H9 (cell line): ENCODE data around the gene FMNL3. TPM values are rescaled to one million over a fixed set of nuclear protein-coding genes. Genes with fewer than 3 reads are reported as not detected.

ENCODE experiments used
- DNase-seq: peaks from one replicate; pipeline ENCODE4 v3.0.0-alpha.2; 2017
- H2AFZ ChIP-seq: one replicate; pipeline ENCODE4 v1.6.1; 2013; ENCODE audit warnings: mild to moderate bottlenecking, low read length, control low read depth, moderate library complexity
- H2AK5ac ChIP-seq: 2 replicates; pipeline ENCODE4 v1.6.1; 2013; ENCODE audit warnings: low read length, control low read depth, mixed read lengths; ENCODE audit not compliant: insufficient read length
- H2BK120ac ChIP-seq: one replicate; pipeline ENCODE4 v1.6.1; 2013; ENCODE audit warnings: low read depth, mild to moderate bottlenecking, low read length, control low read depth, inconsistent platforms; ENCODE audit not compliant: poor library complexity, severe bottlenecking
- H2BK12ac ChIP-seq: 2 replicates; pipeline ENCODE4 v1.6.1; 2013; ENCODE audit warnings: low read length, control low read depth, mixed read lengths, low read depth; ENCODE audit not compliant: insufficient read length
- H2BK15ac ChIP-seq: 2 replicates; pipeline ENCODE4 v1.6.1; 2013; ENCODE audit warnings: low read depth, low read length, control low read depth
- H2BK20ac ChIP-seq: one replicate; pipeline ENCODE4 v1.6.1; 2013; ENCODE audit warnings: low read depth, mild to moderate bottlenecking, low read length, control low read depth, inconsistent platforms; ENCODE audit not compliant: poor library complexity, severe bottlenecking
- H2BK5ac ChIP-seq: 2 replicates; pipeline ENCODE4 v1.6.1; 2013; ENCODE audit warnings: low read length, control low read depth, mixed read lengths; ENCODE audit not compliant: insufficient read length
- H3K14ac ChIP-seq: 2 replicates; pipeline ENCODE4 v1.6.1; 2013; ENCODE audit warnings: low read length, control low read depth; ENCODE audit not compliant: insufficient read depth
- H3K18ac ChIP-seq: 2 replicates; pipeline ENCODE4 v1.6.1; 2013; ENCODE audit warnings: low read depth, mild to moderate bottlenecking, mixed read lengths, low read length, control low read depth; ENCODE audit not compliant: insufficient read length
- H3K23ac ChIP-seq: 2 replicates; pipeline ENCODE4 v1.6.1; 2013; ENCODE audit warnings: low read length, control low read depth, mixed read lengths, low read depth; ENCODE audit not compliant: insufficient read length
- H3K23me2 ChIP-seq: 2 replicates; pipeline ENCODE4 v1.6.1; 2013; ENCODE audit warnings: low read depth, mild to moderate bottlenecking, mixed read lengths, low read length, control low read depth; ENCODE audit not compliant: insufficient read length, poor library complexity, severe bottlenecking
- H3K27ac ChIP-seq: 2 replicates; pipeline ENCODE4 v1.5.1; 2013; ENCODE audit warnings: low read length, control low read depth, mixed read lengths, low read depth; ENCODE audit not compliant: insufficient read length
- H3K27me3 ChIP-seq: 2 replicates; pipeline ENCODE4 v1.6.1; 2013; ENCODE audit warnings: low read length, control low read depth, inconsistent platforms; ENCODE audit not compliant: insufficient read depth
- H3K4ac ChIP-seq: 2 replicates; pipeline ENCODE4 v1.6.1; 2013; ENCODE audit warnings: low read depth, mild to moderate bottlenecking, control low read depth, inconsistent platforms, low read length, moderate library complexity
- H3K4me1 ChIP-seq: 2 replicates; pipeline ENCODE4 v1.6.1; 2013; ENCODE audit warnings: low read length, control low read depth, inconsistent platforms; ENCODE audit not compliant: insufficient read depth
- H3K4me2 ChIP-seq: 2 replicates; pipeline ENCODE4 v1.6.1; 2013; ENCODE audit warnings: low read length, control low read depth, mixed read lengths; ENCODE audit not compliant: insufficient read length, insufficient read depth
- H3K56ac ChIP-seq: 2 replicates; pipeline ENCODE4 v1.6.1; 2013; ENCODE audit warnings: low read depth, mild to moderate bottlenecking, mixed read lengths, low read length, control low read depth; ENCODE audit not compliant: insufficient read length
- H3K79me1 ChIP-seq: 2 replicates; pipeline ENCODE4 v1.6.1; 2013; ENCODE audit warnings: low read depth, mild to moderate bottlenecking, moderate library complexity, low read length, control low read depth, inconsistent platforms; ENCODE audit not compliant: insufficient read depth, poor library complexity, severe bottlenecking
- H3K79me2 ChIP-seq: 2 replicates; pipeline ENCODE4 v1.6.1; 2013; ENCODE audit warnings: low read length, control low read depth, inconsistent platforms; ENCODE audit not compliant: insufficient read depth
- H3K9ac ChIP-seq: 2 replicates; pipeline ENCODE4 v1.6.1; 2013; ENCODE audit warnings: low read length, control low read depth, mixed read lengths; ENCODE audit not compliant: insufficient read length; ENCODE audit errors: extremely low read depth
- H3K9me3 ChIP-seq: one replicate; pipeline ENCODE4 v1.6.1; 2013; ENCODE audit warnings: low read depth, low read length, inconsistent platforms; ENCODE audit not compliant: control insufficient read depth
- H3T11ph ChIP-seq: one replicate; pipeline ENCODE4 v1.6.1; 2013; ENCODE audit warnings: mild to moderate bottlenecking, low read length, control low read depth, inconsistent platforms
- H4K20me1 ChIP-seq: one replicate; pipeline ENCODE4 v1.6.1; 2013; ENCODE audit not compliant: control insufficient read depth, insufficient read length, insufficient read depth
- H4K5ac ChIP-seq: 2 replicates; pipeline ENCODE4 v1.6.1; 2013; ENCODE audit warnings: low read depth, mild to moderate bottlenecking, mixed read lengths, low read length, control low read depth; ENCODE audit not compliant: insufficient read length
- H4K8ac ChIP-seq: replicated peaks from 2 replicates; pipeline ENCODE4 v1.6.1; 2013; ENCODE audit warnings: low read length, control low read depth, mixed read lengths, low read depth; ENCODE audit not compliant: insufficient read length
- H4K91ac ChIP-seq: 2 replicates; pipeline ENCODE4 v1.6.1; 2013; ENCODE audit warnings: low read depth, mild to moderate bottlenecking, moderate library complexity, mixed read lengths, low read length, control low read depth; ENCODE audit not compliant: insufficient read length
- H3K27ac Mint-ChIP-seq, 3 experiments: 2 replicates in 2 of 3; 3 replicates in 1 of 3; pipeline ENCODE4 v1.8.0; 2020 to 2021; ENCODE audit warnings: mixed read lengths in 3 of 3, mild to moderate bottlenecking in 1 of 3, moderate library complexity in 1 of 3
- H3K27me3 Mint-ChIP-seq: 2 replicates; pipeline ENCODE4 v1.8.0; 2021; ENCODE audit warnings: low read depth, mild to moderate bottlenecking, moderate library complexity, mixed read lengths
- H3K36me3 Mint-ChIP-seq, 3 experiments: 2 replicates in 2 of 3; 3 replicates in 1 of 3; pipeline ENCODE4 v1.8.0; 2020 to 2021; ENCODE audit warnings: low read depth in 3 of 3, mixed read lengths in 3 of 3; ENCODE audit not compliant: insufficient read depth in 1 of 3
- H3K4me1 Mint-ChIP-seq, 2 experiments: 2 replicates each; pipeline ENCODE4 v1.8.0; 2020; ENCODE audit warnings: mixed read lengths in 2 of 2
- H3K4me3 Mint-ChIP-seq, 2 experiments: 2 replicates in 1 of 2; 3 replicates in 1 of 2; pipeline ENCODE4 v1.8.0; 2020 to 2021; ENCODE audit warnings: mild to moderate bottlenecking in 2 of 2, mixed read lengths in 2 of 2, moderate library complexity in 1 of 2
- H3K9me3 Mint-ChIP-seq, 2 experiments: 2 replicates in 1 of 2; 3 replicates in 1 of 2; pipeline ENCODE4 v1.8.0; 2020; ENCODE audit warnings: mild to moderate bottlenecking in 2 of 2, mixed read lengths in 2 of 2, moderate library complexity in 1 of 2
- WGBS: extraction: QIAGEN DNeasy Blood & Tissue Kit; methylation state at CpG from one replicate; pipeline ENCODE4 v1.1.7; 2013; ENCODE audit warnings: missing lambda C conversion rate, low lambda C conversion rate, mixed read lengths; ENCODE audit not compliant: insufficient read length; ENCODE audit errors: extremely low coverage; 5-methylcytosine and 5-hydroxymethylcytosine counted together
- total RNA-seq: library from RNA; stranded (reverse); gene quantifications from 2 replicates; pipeline ENCODE4 v1.2.1, GENCODE V29; 2021
- TF ChIP-seq, protein P1 (sequence below): fragments of 200-600 bp; sonication (generic); conservative IDR thresholded peaks from 3 replicates; pipeline ENCODE4 v1.8.0; 2021; ENCODE audit warnings: antibody characterized with exemption, mild to moderate bottlenecking

FMNL3 gene
- total RNA-seq, 1 experiment from 2014 or later: 22.8 TPM

DNA sequence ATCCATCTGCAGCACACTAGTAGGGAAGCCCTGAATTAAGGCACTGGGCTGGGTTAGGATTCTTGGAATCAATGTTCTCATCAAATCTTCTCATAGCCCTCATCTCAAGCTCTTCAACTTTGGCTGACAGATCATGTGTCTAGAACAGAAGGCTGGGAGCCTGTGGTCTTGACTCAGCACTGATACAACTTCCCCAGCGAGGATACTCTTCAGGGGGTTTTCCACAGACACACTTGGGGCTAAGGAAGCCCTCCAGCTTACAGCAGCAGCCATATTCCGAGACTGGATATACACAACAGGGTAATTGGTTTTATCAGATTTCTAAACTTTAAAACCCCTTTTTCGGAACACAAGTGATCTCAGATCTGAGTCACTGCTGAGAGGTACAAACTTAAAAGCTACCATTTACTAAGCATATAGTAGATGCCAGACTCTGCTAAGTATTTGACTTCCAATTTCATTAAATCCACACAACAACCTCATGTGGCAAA, 3.5 kb downstream of the FMNL3 start:
- peaks cover 4% of the 10 kb centered on the region; the same call in 1 of the 2 replicates for H3K27me3 ChIP-seq
- H4K20me1 ChIP-seq: no peaks in the 10 kb centered on the region
- TF ChIP-seq, protein P1, sequence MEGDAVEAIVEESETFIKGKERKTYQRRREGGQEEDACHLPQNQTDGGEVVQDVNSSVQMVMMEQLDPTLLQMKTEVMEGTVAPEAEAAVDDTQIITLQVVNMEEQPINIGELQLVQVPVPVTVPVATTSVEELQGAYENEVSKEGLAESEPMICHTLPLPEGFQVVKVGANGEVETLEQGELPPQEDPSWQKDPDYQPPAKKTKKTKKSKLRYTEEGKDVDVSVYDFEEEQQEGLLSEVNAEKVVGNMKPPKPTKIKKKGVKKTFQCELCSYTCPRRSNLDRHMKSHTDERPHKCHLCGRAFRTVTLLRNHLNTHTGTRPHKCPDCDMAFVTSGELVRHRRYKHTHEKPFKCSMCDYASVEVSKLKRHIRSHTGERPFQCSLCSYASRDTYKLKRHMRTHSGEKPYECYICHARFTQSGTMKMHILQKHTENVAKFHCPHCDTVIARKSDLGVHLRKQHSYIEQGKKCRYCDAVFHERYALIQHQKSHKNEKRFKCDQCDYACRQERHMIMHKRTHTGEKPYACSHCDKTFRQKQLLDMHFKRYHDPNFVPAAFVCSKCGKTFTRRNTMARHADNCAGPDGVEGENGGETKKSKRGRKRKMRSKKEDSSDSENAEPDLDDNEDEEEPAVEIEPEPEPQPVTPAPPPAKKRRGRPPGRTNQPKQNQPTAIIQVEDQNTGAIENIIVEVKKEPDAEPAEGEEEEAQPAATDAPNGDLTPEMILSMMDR: no peak
- Mint-ChIP-seq H3K9me3 (no peaks in the 10 kb centered on the region), H3K4me1 (peaks cover 49 to 52% of the 10 kb centered on the region in 2 experiments), H3K27ac (peak overlapping the region in 1 of 3 experiments; percentile 71; a peak in 2 of 7 replicates), H3K4me3 (no peak overlapping the region), H3K36me3 (no peaks in the 10 kb centered on the region; a peak in 1 of 7 replicates), H3K27me3 (peaks cover 12% of the 10 kb centered on the region)
- peaks cover 19% of the 10 kb centered on the region for H3K4me1 ChIP-seq
- no peaks in the 10 kb centered on the region for H3K79me1 ChIP-seq
- H3K9me3 ChIP-seq: no peaks in the 10 kb centered on the region
- H3K9ac ChIP-seq: no peak overlapping the region
- H2BK120ac ChIP-seq: no peak overlapping the region
- no peak overlapping the region for H4K91ac ChIP-seq
- H2BK20ac ChIP-seq: no peak overlapping the region
- H2BK5ac ChIP-seq: no peak overlapping the region
- no peak overlapping the region for H2BK15ac ChIP-seq
- H3K27ac ChIP-seq: no peak overlapping the region
- H4K8ac ChIP-seq: no peak overlapping the region
- no peak overlapping the region for H3T11ph ChIP-seq
- no peak overlapping the region for H4K5ac ChIP-seq
- no peak overlapping the region for H3K23ac ChIP-seq
- H3K14ac ChIP-seq: no peak overlapping the region; the same call in 1 of the 2 replicates
- DNase-seq: no peak
- H2BK12ac ChIP-seq: no peak overlapping the region
- H3K4me2 ChIP-seq: no peak overlapping the region
- no peak overlapping the region for H2AK5ac ChIP-seq
- H3K23me2 ChIP-seq: peaks cover 18% of the 10 kb centered on the region
- no CpG with 5 or more reads among the region's 3 CpGs for WGBS
- no peak overlapping the region for H2AFZ ChIP-seq
- no peak overlapping the region for H3K56ac ChIP-seq
- H3K4ac ChIP-seq: no peak overlapping the region
- H3K79me2 ChIP-seq: peaks cover 25% of the 10 kb centered on the region; the same call in 1 of the 2 replicates
- H3K18ac ChIP-seq: no peak overlapping the region
